Endodermal cell (in vitro differentiated cells): ENCODE results near the gene ALDH3B1. TPM values are rescaled to one million over a fixed set of nuclear protein-coding genes. Genes with fewer than 3 reads are reported as not detected.

Source experiments
- DNase-seq: peaks from one replicate; pipeline ENCODE4 v3.0.0-alpha.2; 2017
- H3K27ac ChIP-seq: 2 replicates; pipeline ENCODE4 v1.5.1; 2013; ENCODE audit warnings: mild to moderate bottlenecking, low read depth, low read length, moderate library complexity
- H3K27me3 ChIP-seq: 2 replicates; pipeline ENCODE4 v1.6.1; 2013; ENCODE audit warnings: mild to moderate bottlenecking, low read length, moderate library complexity; ENCODE audit not compliant: insufficient read depth, control insufficient read depth, poor library complexity, severe bottlenecking
- H3K36me3 ChIP-seq: 2 replicates; pipeline ENCODE4 v1.7.0; 2013; ENCODE audit warnings: mild to moderate bottlenecking, low read length, moderate library complexity; ENCODE audit not compliant: control insufficient read depth, insufficient read depth
- H3K4me1 ChIP-seq: one replicate; pipeline ENCODE4 v1.7.0; 2013; ENCODE audit warnings: low read length; ENCODE audit not compliant: control insufficient read depth, insufficient read depth
- H3K4me3 ChIP-seq: 2 replicates; pipeline ENCODE4 v1.5.1; 2013; ENCODE audit warnings: mild to moderate bottlenecking, low read length, moderate library complexity
- H3K9ac ChIP-seq: 2 replicates; pipeline ENCODE4 v1.6.1; 2013; ENCODE audit warnings: mild to moderate bottlenecking, low read length, moderate library complexity; ENCODE audit not compliant: poor library complexity, severe bottlenecking; ENCODE audit errors: extremely low read depth
- H3K9me3 ChIP-seq: 2 replicates; pipeline ENCODE4 v1.6.1; 2013; ENCODE audit warnings: mild to moderate bottlenecking, low read length, moderate library complexity; ENCODE audit not compliant: control insufficient read depth
- H3K27ac Mint-ChIP-seq: 2 replicates; pipeline ENCODE4 v1.8.0; 2020; ENCODE audit warnings: mixed read lengths
- H3K27me3 Mint-ChIP-seq: 2 replicates; pipeline ENCODE4 v1.8.0; 2021; ENCODE audit warnings: mild to moderate bottlenecking, mixed read lengths; ENCODE audit not compliant: insufficient read depth
- H3K36me3 Mint-ChIP-seq: 2 replicates; pipeline ENCODE4 v1.8.0; 2020; ENCODE audit warnings: low read depth, mixed read lengths
- H3K4me1 Mint-ChIP-seq: 2 replicates; pipeline ENCODE4 v1.8.0; 2020; ENCODE audit warnings: mixed read lengths
- H3K4me3 Mint-ChIP-seq: 2 replicates; pipeline ENCODE4 v1.8.0; 2020; ENCODE audit warnings: mild to moderate bottlenecking, moderate library complexity, mixed read lengths
- H3K9me3 Mint-ChIP-seq: 2 replicates; pipeline ENCODE4 v1.8.0; 2020; ENCODE audit warnings: mild to moderate bottlenecking, mixed read lengths
- WGBS, 2 experiments: methylation state at CpG; one replicate each; pipeline versions ENCODE4 v1.1.5 to v1.1.7; 2013; ENCODE audit warnings: missing lambda C conversion rate in 2 of 2, mixed read lengths in 1 of 2; ENCODE audit not compliant: insufficient coverage in 1 of 2, insufficient read length in 1 of 2; 5-methylcytosine and 5-hydroxymethylcytosine counted together
- total RNA-seq, 2 donors: library from RNA; stranded (reverse); fragmentation: NEBNext Ultra II Directional in 1 of 2; extraction: Animal tissue kit (Norgen Biotek cat#: 25700) in 1 of 2; gene quantifications; 2 replicates in 1 of 2; 3 replicates in 1 of 2; pipeline ENCODE4 v1.2.1, GENCODE V29; 2021
- TF ChIP-seq, protein P1 (sequence below): fragments of 200-600 bp; sonication (generic); conservative IDR thresholded peaks from 2 replicates; pipeline ENCODE4 v1.5.0; 2021; ENCODE audit warnings: antibody characterized with exemption, mild to moderate bottlenecking

Gene ALDH3B1
- total RNA-seq, 2 donors from 2014 or later, result 0.11 TPM; not detected in 1

GRCh38 chr11:68007498-68008380 lies 2.4 kb upstream of the ALDH3B1 start:
- WGBS, 2 experiments, result 91 to 93% methylated on average over 6 to 16 of the region's 16 CpGs
- TF ChIP-seq, protein P1, sequence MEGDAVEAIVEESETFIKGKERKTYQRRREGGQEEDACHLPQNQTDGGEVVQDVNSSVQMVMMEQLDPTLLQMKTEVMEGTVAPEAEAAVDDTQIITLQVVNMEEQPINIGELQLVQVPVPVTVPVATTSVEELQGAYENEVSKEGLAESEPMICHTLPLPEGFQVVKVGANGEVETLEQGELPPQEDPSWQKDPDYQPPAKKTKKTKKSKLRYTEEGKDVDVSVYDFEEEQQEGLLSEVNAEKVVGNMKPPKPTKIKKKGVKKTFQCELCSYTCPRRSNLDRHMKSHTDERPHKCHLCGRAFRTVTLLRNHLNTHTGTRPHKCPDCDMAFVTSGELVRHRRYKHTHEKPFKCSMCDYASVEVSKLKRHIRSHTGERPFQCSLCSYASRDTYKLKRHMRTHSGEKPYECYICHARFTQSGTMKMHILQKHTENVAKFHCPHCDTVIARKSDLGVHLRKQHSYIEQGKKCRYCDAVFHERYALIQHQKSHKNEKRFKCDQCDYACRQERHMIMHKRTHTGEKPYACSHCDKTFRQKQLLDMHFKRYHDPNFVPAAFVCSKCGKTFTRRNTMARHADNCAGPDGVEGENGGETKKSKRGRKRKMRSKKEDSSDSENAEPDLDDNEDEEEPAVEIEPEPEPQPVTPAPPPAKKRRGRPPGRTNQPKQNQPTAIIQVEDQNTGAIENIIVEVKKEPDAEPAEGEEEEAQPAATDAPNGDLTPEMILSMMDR, result no peak
- Mint-ChIP-seq H3K4me1 (peaks cover 2% of the 10 kb centered on the region), H3K9me3 (peaks cover 10% of the 10 kb centered on the region), H3K27me3 (peaks cover 7% of the 10 kb centered on the region), H3K36me3 (no peaks in the 10 kb centered on the region), H3K4me3 (no peak overlapping the region), H3K27ac (no peak overlapping the region)
- no peak overlapping the region for H3K9ac ChIP-seq
- H3K27me3 ChIP-seq, result peaks cover 1% of the 10 kb centered on the region
- H3K27ac ChIP-seq, result no peak overlapping the region
- H3K36me3 ChIP-seq, result no peaks in the 10 kb centered on the region
- DNase-seq, result no peak
- H3K9me3 ChIP-seq, result no peaks in the 10 kb centered on the region
- H3K4me1 ChIP-seq, result no peaks in the 10 kb centered on the region
- no peak overlapping the region for H3K4me3 ChIP-seq

DNA sequence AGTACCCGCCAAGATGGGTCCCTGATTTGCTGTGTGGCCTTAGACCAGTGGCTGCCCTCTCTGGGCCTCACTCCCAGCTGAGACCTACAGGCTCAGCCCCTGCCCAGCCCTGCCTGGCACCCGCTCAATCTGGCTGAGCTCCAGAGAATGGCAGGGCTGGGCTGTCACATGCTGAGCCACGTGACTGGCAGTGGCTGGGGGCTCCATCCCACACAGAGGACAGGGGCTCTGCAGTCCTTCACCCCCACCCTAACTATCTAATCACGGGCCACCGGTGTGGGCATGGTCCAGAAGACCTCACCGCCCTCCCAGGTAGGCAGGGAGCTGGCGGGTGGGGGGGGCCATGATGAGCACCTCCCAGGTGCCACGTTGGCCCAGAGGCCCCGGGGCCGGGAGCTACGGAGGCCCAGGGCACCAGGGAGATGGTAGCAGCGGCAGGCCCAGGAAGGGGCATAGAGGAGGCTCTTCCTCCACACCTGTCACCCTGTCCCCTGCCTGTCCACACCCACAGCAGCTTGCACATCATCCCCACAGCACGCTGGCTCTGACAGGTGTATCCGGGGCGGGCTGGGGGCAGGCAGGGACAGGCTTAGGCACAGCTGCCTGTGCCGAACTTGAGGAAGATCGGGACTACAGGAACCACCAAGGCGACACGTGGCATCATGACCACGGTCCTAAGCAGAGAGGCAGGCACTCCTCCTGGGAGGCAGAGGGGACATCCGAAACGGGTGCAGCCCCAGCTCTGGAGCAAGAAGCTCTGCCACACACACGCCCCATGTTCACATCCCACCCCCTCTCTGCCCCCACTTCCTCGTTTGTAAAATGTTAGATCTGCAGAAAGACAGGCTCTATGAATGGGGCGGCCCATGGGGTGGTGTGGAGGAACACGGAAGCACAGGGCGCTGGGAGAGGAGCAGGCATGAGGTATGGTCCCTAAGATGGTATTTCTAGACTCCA lies 1.5 kb upstream of the ALDH3B1 start:
- no peak for DNase-seq
- Histone ChIP-seq H3K9ac (no peak overlapping the region), H3K4me3 (no peak overlapping the region), H3K27me3 (no peaks in the 10 kb centered on the region), H3K27ac (no peak overlapping the region), H3K9me3 (no peaks in the 10 kb centered on the region), H3K36me3 (no peaks in the 10 kb centered on the region), H3K4me1 (no peaks in the 10 kb centered on the region)
- Mint-ChIP-seq H3K36me3 (no peaks in the 10 kb centered on the region), H3K4me1 (peaks cover 2% of the 10 kb centered on the region), H3K27me3 (peaks cover 5% of the 10 kb centered on the region), H3K9me3 (peaks cover 10% of the 10 kb centered on the region), H3K4me3 (no peak overlapping the region), H3K27ac (no peak overlapping the region)
- TF ChIP-seq, protein P1, result no peak
- WGBS, 2 experiments, result 89 to 94% methylated on average over 12 to 26 of the region's 27 CpGs

GRCh38 chr11:68009391-68010089 lies 587 bp upstream of the ALDH3B1 start:
- Mint-ChIP-seq H3K4me1 (peaks cover 2% of the 10 kb centered on the region), H3K36me3 (no peaks in the 10 kb centered on the region), H3K27ac (no peak overlapping the region), H3K4me3 (no peak overlapping the region), H3K27me3 (peaks cover 3% of the 10 kb centered on the region), H3K9me3 (peaks cover 10% of the 10 kb centered on the region)
- 90 to 96% methylated on average over 9 to 11 of the region's 12 CpGs for WGBS, 2 experiments
- Histone ChIP-seq H3K27me3 (no peaks in the 10 kb centered on the region), H3K4me3 (no peak overlapping the region), H3K9ac (no peak overlapping the region), H3K4me1 (no peaks in the 10 kb centered on the region), H3K27ac (no peak overlapping the region), H3K9me3 (no peaks in the 10 kb centered on the region), H3K36me3 (no peaks in the 10 kb centered on the region)
- TF ChIP-seq, protein P1, result peak; percentile 45
- no peak for DNase-seq
